Measurements from ENCODE around the gene PDE6H.

PDE6H gene

GRCh38 chr12:14972816-14973215 is at the start of gene PDE6H:
Gene PDE6H, plus strand, starts transcription at chr12:14973042. Its CDS starts 4,971 bp downstream, at chr12:14978013.
- DNase-seq (ENCODE audit: low read depth, low spot score), result no peak

GRCh38 chr12:14923944-14924343 is 48.9 kb upstream of the PDE6H start:
- no peak for DNase-seq (ENCODE audit: low read depth, low spot score)

GRCh38 chr12:14924541-14924940 is 48.3 kb upstream of the PDE6H start:
- DNase-seq (ENCODE audit: low read depth, low spot score), result no peak

- no peak for DNase-seq (ENCODE audit: low read depth, low spot score)
Observed at GRCh38 chr12:14927267-14927666, 45.6 kb upstream of the PDE6H start.

- no peak for DNase-seq (ENCODE audit: low read depth, low spot score)
Observed at GRCh38 chr12:14928931-14929330, 43.9 kb upstream of the PDE6H start.

- DNase-seq (ENCODE audit: low read depth, low spot score), result no peak
Observed at GRCh38 chr12:14930299-14930698, 42.5 kb upstream of the PDE6H start.

GRCh38 chr12:14931359-14931758 is 41.5 kb upstream of the PDE6H start:
- no peak for DNase-seq (ENCODE audit: low read depth, low spot score)

GRCh38 chr12:14931791-14932560 is 40.9 kb upstream of the PDE6H start:
- no peak for DNase-seq (ENCODE audit: low read depth, low spot score)

GRCh38 chr12:14934511-14934910 is 38.3 kb upstream of the PDE6H start:
- no peak for DNase-seq (ENCODE audit: low read depth, low spot score)

GRCh38 chr12:14935031-14935430 is 37.8 kb upstream of the PDE6H start:
- DNase-seq (ENCODE audit: low read depth, low spot score), result no peak

GRCh38 chr12:14936224-14936861 is 36.5 kb upstream of the PDE6H start:
- DNase-seq (ENCODE audit: low read depth, low spot score), result no peak

- no peak for DNase-seq (ENCODE audit: low read depth, low spot score)
Observed at GRCh38 chr12:14937014-14937413, 35.8 kb upstream of the PDE6H start.

GRCh38 chr12:14937689-14938088 is 35.2 kb upstream of the PDE6H start:
- DNase-seq (ENCODE audit: low read depth, low spot score), result no peak

GRCh38 chr12:14938301-14938700 is 34.5 kb upstream of the PDE6H start, which contains the start of gene ERP27:
Gene ERP27, minus strand, starts transcription at chr12:14938537. Its CDS starts 29 bp downstream, at chr12:14938508.
- DNase-seq (ENCODE audit: low read depth, low spot score), result no peak

- DNase-seq (ENCODE audit: low read depth, low spot score), result no peak
Observed at GRCh38 chr12:14941369-14941768, 31.5 kb upstream of the PDE6H start.

GRCh38 chr12:14942196-14942931 is 30.5 kb upstream of the PDE6H start:
- DNase-seq (ENCODE audit: low read depth, low spot score), result no peak

- no peak for DNase-seq (ENCODE audit: low read depth, low spot score)
Observed at GRCh38 chr12:14946162-14946561, 26.7 kb upstream of the PDE6H start.

- no peak for DNase-seq (ENCODE audit: low read depth, low spot score)
Observed at GRCh38 chr12:14946861-14947260, 26.0 kb upstream of the PDE6H start.

- peak; percentile 55 for DNase-seq (ENCODE audit: low read depth, low spot score)
Observed at GRCh38 chr12:14948672-14949071, 24.2 kb upstream of the PDE6H start.

- no peak for DNase-seq (ENCODE audit: low read depth, low spot score)
Observed at GRCh38 chr12:14949631-14950030, 23.2 kb upstream of the PDE6H start.

GRCh38 chr12:14950421-14950820 is 22.4 kb upstream of the PDE6H start:
- DNase-seq (ENCODE audit: low read depth, low spot score), result no peak

GRCh38 chr12:14950982-14951746 is 21.7 kb upstream of the PDE6H start:
- DNase-seq (ENCODE audit: low read depth, low spot score), result no peak

Data from activated CD4-positive, CD25-positive, alpha-beta regulatory T cell treated with anti-CD3 and anti-CD28 coated beads, Interleukin-2, amount 50 U/mL, for 16 hours (primary cell).